HUDEP-2 (cell line): ENCODE data around the gene NSF.
A peak's percentile ranks its signal among the peaks of the same experiment; 100 is the strongest.
"Not testable (repeated sequence)": the region's sequence is repeated elsewhere in the genome, so short reads cannot be mapped to it uniquely, and the experiment has no call there.

ENCODE experiments used
- DNase-seq, 76 experiments: peaks; one replicate each; lab custom pipeline; 2025; ENCODE audit not compliant: unreplicated experiment in 76 of 76; lab: John Stamatoyannopoulos, UW

The NSF gene

DNA sequence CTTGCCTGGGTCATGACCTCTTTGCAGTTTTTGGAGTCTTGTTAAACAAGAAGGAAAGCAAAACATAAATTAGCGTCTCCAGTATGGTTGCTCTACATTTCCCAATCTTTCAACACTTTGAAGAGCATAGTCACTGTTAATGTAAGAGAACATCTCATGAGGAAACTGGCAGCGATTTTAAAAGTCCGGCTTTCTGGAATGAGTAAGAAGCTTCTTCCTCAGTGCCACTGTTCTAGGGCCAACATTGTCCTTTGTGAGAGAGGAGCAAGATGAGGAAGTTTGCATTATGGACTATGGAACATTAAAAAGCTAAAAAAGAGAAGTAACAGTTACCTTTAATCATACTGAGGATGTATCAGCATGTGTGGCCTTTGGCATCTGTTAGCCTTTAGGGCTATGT, 154.9 kb downstream of the NSF start:
- no peak for DNase-seq

DNA sequence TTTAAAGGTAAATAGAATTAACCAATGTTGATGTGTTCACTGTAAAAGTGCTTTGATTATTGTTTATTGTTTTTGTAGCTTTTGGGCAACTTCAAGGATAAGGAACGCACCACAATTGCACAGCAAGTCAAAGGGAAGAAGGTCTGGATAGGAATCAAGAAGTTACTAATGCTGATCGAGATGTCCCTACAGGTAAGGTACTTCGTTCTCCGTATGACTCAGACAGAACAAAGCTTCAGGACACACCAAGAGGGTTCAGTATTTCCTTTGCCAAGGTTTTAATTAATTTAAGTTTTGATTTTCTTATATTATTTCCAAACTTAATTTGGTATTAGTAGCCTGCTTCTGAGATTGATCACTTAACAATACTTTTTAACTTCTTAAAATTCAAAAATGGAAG, 161.0 kb downstream of the NSF start:
- no peak for DNase-seq

DNA sequence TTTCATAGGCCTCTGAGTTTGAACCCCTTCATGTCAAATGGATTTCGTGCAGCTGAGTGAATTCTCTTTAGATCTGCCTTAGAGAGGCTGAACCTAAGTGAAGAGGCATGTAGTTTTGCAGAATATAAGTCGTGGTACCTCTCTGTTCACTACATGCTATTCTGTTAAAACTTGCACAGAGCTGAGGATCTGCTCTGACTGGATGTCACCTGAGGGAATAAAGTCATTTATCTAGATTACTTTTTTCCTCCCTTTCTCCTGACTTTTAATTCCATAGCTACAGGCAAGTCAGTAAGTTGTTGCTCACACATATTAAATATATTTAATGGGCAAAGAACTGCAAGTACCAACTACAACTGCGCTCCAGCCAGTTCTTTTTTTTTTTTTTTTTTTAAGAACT, 163.3 kb downstream of the NSF start:
- DNase-seq, result no peak

DNA sequence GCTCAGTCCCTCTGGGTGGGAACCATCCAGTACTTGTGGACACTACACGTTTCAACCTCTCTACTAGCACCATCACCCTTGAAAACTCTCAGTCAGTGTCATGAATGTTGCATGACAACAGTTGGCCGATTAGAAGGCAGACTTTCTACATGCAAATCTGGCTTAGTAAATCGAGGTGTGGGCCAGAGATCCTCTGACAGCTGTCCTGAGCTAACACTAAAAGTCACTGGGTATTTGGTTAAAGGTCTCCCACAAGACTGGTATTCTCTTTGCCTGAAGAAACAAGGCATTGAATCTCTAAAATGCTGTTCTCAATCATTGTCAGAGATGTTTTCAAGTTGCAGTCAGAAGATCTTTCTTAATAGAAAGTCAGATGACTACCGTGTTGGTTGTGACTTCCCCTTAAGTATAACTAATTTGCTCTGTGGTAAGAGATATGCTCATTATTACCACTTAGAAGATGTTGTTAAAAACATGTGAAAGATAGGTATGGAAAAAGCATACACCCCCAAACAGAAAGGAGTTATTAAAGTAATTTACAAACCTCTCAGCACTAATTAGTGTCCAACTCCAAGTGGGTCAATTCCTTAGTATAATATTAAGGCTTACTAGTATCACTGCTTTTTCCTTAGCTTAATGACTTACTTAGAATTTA, 165.7 kb downstream of the NSF start:
- no peak for DNase-seq

DNA sequence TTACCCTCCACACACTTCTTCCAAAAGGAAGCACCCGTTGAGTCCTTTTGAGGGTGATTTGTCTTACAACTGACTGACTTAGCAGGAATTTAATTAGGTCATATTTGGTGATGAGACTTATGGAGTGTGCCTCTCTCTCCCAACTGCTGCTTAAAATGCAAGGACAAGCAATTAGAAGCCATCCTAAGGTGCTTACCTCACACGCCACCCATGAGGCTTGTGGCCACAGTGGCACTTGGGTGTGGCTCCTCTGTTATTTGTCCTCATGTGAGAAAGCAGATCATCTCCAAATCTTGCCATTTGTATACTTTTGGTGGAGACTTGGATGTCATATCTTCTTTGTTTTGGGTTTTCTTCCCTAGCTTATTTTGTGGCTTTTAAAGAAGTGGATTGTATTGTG, 166.4 kb downstream of the NSF start:
- DNase-seq, result no peak

DNA sequence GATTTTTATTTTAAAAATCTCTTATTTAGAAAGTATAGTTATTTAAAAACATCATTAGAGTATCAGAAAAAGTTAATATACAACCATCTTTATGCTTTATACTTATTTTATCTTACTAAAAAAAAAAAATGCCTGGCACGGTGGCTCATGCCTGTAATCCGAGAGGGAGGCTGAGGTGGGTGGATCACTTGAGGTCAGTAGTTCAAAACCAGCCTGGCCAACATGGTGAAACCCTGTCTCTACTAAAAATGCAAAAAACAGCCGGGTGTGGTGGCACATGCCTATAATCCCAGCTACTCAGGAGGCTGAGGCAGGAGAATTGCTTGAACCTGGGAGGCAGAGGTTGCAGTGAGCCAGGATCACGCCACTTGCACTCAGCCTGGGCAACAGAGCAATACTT, 167.1 kb downstream of the NSF start:
- DNase-seq, result not testable (repeated sequence)

DNA sequence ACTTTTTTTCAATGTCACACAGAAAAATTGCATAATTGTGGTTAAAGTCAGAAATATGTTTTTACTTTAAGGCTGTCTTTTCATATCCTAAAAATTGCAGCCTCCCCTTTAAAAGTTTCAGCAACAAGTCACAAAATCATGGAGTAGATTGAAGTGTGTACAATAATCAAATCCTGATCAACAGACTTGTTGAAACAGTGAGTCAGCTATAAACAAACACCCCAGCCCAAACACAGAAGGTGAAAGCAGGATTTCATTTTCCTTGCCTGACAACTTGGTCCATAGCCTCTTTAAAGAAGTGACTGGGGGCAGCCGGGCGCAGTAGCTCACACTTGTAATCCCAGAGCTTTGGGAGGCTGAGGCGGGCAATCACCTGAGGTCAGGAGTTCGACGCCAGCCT, 168.1 kb downstream of the NSF start:
- DNase-seq, result no peak

DNA sequence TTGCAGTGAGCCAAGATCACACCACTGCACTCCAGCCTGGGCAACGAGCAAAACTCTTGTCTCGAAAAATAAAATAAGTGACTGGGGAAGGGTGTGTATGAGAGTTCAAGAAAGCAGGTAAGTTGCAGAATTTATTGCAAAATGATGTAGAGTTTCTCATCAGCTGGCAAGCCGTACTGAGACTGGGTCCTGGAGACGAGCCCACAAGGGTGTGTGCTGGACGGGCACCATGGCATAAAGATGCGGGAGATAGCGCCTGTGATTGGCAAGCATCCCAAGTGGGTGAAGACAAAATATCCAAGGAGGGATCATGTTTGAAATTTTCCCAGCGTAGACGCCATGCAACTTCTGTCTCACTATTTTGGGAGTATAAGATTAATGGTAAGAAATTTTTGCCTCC, 168.7 kb downstream of the NSF start:
- peak in 5 of 76 experiments; percentile 6 to 21 (median 10) for DNase-seq

DNA sequence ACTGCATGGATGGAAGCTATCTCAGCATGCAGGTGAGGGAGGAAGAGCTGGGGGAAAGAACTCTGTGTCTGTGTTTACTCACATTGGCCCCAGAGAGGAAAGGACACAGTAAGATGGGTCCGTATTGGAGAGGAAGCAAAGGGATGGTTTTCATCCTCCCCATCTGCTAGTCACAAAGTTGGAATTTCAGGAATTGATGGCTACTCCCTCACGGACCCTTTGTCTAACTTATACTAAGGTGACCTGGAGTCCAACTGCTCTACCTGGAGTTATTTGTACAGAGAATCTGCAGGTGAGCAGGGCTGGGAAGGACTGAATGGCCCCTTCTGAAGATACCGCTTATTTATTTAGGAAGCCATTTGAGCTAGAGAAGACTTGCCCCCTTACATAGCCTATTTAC, 172.9 kb downstream of the NSF start:
- DNase-seq, result no peak

DNA sequence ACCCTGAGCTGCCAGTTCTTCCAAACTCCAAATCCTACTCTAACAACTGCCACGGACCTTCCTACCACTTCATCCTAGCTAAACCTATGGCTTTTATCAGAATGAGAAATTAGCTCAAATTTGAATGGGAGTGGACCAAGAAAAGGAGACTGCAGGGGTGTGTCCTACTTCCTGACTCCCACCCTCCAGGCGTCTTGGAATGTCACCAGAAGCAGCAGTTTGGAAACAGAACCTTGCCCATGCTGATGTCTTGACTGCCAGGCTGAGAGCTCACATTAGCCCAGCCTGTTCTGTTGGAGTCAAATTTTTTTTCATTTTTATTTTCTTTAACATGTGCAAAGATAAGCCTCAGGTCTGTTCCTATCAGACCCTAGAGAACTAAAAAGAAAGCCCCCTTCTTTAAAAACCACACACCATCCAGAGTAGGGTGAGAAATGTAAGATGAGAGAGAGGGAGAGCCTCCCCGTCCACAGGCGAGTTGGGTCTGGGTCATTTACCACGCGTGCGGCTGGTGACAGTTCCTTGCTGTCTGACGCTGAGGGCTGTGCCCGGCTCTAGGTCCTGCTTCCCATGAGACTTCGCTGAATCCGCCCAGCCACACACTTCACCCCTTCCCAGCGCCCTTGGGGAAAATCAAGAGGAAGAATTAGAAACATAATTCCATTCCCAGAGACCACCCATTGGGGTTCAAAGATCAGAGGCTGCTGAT, 173.7 kb downstream of the NSF start:
- no peak for DNase-seq

DNA sequence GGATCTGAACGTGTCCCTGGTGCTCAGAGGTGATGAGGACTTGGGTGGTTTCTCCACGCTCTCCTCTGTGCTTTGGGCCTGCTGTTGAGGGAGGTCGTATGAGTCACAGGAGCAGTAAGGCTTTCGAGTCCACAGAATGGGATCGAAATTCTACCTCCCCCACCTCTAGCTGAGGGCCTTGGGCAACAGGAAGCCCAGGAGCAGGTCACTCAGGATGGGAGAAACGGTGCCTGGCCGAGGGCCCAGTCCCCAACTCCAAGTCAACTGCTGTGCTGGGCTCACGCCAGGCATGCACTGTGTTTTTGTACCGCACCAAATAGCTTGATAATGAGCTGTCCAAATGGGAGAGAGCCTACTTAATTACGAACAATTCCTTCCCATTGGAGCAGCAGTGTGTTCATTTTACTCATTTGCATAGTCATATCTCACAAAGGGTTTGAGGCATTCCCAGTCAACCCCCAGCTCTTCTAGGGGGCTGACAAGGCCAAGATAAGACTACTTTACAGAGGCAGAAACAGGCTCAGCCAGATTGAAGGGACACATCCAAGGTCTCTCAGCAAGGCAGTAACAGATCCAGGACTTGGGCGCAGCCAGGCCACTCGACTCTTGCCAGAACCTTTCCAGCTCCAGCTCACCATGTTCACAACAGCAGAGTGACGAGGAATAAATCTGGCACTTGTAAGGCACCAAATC, 174.4 kb downstream of the NSF start:
- no peak for DNase-seq

DNA sequence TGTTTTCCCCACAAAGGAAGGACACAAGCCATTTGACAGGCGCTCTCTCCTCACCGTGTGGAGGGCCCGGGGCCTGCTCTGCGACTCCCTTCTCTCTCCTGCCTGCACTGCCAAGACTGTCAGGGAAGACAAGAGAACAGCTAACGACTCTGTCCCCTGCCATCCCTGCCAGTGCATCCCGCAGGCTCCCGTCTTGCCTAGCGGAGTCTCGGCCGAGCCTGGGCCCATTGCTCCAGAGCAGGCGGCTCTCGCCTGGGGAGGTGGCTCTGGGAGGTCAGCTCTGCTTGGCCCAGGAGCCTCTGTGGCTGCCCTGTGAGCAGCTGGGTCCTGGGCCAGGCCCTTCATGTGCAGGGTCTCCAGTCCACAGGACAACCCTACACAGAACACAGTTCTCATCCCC, 175.0 kb downstream of the NSF start:
- DNase-seq, result no peak

DNA sequence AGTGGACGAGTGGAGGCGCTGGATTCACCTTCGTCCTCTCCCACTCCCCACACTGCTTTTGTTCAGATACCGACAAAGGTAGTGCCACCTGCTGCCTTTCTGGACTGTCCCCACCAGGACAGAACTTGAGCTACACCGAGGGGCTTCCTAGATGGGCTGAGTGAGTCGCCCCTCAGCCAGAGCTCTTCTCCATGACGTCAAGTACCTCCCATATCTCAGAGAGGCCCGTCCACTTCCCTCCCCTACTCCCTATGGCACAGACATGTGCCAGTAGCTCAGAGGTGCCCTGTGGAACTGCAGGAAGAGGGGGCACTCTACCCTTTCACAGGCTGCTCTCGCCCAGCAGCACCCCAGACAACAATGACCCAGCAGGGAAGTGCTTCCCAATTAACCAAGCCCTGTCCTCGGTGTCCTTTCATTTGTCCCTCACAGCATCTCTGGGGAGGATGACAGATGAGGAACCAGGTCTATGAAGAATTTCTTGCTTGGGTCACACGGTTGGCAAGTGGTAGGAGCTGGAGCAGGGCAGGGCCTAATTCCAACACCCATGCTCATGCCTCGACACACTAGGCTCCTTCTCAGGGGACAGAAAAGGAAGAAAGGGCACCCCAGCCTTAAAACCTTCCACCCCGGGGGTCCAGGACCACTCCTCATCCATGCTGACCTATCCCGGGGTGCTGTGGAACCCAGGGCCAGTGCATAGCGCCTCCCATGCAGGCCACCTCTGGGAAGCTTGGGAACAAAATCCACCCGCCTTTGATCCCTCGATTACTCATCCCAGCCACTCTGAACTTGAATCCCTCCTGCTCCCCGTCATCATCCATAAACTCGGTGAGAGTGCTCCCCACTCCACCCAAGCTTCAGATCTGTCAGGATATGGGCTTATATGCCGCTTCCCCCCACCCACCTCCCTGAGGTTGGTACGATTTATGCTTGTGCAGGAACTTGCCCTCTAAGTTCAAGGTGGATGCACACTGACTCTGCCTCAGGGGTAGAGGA, 176.3 kb downstream of the NSF start:
- DNase-seq, result no peak

DNA sequence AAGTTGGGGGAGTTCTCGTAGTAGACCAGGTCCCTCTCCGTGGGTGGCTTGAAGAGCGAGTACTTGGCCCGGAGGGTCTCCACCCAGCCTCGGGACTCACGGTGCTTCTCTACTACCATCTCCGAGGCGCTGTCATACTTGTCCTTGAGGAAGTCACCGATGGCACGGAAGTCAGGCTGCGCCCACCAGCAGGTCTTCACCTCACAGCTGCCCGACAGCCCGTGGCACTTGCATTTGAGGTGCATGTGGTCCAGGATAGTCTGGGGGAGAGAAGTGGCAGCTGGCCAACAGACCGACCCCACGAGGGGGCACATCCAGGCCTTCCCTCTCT, 178.0 kb downstream of the NSF start:
- no peak for DNase-seq

DNA sequence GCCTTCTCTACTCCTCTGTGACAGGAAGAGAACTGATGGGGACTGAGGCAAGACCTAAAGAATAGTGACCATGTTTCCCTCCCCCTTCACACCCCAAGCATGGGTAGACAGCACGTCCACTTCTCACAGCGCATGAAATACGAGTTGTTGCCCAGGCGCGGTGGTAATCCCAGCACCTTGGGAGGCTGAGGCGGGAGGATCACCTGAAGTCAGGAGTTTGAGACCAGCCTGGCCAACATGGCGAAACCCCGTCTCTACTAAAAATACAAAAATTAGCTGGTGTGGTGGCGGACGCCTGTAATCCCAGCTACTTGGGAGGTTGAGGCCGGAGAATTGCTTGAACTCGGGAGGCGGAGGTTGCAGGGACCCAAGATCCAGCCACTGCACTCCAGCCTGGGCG, 178.4 kb downstream of the NSF start:
- DNase-seq, result not testable (repeated sequence)

DNA sequence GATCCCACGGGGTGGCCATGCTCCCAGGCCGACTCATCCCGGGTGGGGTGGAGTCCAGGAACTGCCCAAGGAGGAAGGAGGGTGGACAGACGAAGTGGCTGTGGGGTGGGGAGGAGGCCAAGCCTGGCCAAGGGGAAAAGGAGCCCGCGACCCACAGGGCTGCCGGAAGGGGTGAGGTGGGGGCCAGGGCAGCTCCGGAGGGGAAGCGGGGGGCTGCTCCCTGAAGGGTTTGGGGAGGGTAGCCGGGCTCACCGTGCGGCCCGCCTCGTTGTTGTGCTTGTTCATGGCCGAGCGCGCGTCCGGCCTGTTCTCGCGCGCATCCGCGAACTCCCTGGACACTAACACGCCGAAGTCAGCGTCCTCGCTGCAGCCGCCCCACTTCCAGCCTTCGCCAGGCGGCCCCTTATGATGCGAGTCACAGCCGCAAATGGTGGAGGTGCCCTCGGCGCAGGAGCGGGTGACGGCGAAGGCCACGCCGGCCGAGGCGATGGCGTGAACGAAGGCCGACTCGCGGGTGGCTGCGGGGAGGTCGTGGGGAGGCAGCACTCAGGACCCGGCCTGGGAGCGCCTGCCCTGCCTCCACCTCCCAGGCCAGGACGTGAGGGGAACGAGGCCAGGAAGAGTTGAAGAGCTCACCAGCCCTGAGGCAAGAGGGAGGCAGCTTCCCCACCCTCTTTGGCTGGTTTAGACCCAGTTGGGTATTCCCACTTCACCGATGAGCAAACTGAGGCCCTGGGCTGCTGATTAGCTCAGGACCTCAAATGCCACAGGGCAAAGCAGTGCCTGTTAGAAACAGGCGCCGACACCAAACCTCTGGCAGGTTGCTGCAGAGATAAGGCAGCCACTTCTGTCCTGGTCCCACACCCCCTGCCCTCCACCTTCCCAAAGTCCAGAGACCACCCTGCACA, 179.3 kb downstream of the NSF start:
- DNase-seq, result peak in 6 of 76 experiments; percentile 7 to 34 (median 11)

DNA sequence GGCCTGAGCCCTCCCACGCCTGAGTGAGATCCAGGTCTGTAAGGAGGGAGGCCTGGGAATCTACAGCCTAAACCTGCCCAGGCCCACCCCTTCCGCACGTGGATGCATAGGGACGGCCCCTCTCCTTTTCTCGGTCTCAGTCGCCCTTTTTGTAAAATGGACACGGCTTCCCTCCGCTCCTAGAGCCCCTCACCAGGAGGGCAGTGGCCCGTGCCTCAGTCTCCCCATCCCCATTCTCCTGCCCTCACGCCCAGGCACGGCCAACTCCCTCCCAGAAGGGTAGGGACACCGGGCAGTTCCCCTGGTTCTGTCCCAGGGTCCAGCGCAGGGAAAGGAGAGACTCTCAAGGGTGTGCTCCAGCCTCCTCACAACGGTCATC, 180.0 kb downstream of the NSF start:
- no peak for DNase-seq

DNA sequence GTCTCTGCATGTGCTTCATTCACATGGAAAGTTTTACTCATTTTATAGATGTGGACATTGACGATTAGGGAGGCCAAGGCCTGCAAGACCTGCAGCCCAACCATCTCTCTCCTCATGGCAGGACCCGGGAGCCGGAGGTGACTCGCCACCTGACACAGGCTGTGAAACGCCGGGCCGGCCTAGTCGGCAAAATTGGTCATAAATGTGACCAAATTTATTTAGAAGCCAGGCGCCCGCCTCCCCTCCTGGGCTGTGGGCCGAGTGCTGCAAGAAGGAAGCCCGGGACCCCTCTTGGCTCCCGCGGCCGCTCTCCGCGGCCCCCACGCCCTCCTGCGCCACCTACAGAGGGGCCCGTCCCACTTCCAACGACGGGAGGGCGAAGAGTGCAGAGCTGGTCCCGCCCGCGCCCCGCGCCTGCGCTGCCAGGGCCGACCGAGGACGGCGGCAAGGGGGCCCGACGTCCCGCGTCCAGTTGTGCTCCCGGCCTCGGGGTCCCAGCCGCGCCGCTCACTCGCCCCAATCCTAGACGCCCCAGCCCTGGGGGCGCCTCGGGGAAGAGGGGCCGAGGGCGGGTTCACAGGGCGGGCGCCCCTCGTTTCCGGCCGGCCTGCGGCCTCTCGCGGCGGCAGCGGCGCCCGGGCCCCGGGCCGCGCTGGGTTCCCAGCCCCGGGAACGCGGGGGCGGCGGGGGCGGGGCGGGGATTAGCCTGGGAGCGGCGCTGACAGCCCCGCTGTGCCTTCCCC, 180.5 kb downstream of the NSF start:
- DNase-seq, result peak in 34 of 76 experiments; percentile 7 to 74 (median 35)
